ENCODE measurements around the gene IMMP2L.

The IMMP2L gene

DNA sequence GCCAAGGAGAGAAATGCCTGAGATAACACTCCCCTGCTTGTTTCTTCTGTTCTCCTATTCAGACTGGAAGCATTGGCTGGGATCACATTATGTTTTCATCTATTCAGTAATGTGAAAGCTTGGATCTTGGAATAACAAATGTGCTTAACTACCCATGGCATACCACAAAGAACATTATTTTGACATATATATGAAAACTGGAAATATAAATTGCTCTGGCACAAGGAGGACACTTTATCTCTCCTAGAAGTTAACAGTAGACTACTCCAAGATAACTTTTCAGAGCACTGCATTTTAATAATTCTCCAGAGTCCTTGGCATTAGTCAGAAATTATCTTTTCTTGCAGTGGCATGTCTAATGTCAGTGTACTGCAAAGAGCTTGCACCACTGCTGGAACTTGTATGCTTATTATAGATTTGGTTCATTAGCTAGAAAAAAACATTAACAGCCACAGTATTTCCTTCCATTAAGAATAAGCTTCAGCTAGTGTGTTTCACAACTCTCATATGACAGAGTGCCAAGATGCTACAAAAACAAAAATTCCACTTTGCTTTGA is 640.6 kb downstream of the IMMP2L start:
- DNase-seq (ENCODE audit: low spot score): no peak

DNA sequence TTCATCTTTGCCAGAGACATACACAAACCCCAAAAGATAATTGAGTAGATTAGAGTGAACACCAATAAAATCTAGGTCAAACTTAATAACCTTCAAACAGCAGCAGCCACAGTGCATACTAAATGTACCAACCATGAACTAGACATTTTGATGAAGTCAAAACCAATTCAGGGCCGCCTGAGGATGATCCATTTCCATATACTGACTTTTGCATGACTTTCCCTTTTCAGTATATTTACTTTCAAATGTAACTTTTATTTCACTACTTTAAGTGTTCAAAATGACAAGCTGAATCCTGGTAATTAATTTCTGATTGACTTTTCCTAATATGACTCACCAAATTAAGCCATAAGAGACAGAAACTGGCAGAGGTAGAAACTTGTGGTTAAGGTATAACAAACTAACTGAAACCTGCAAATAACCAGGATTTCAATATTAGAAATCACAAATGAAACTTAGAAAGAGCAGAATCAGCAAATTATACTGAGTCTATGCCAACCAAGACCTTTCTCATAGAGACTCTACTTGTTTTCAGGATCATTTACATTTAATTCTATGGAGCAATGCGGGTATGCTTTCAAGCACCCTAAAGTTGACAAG is 643.2 kb downstream of the IMMP2L start:
- no peak for DNase-seq (ENCODE audit: low spot score)

DNA sequence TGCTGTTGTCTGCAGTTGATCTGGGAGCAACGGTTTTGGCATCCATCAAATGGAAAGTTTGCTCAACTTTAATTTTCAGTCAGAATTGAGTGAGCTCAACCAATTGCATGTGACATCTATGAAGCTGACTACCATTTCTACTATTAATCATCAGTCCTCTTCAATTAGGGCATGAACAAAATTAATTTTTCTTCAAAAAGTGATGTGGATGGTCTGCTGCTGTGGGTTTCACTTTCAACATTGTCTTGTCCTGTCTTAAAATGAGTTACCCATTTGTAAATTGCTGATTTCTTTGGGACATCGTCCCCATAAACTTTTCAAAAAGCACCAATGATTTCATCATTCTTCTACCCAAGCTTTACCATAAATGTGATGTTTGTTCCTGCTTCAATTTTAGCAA is 648.0 kb downstream of the IMMP2L start:
- no peak for DNase-seq (ENCODE audit: low spot score)

DNA sequence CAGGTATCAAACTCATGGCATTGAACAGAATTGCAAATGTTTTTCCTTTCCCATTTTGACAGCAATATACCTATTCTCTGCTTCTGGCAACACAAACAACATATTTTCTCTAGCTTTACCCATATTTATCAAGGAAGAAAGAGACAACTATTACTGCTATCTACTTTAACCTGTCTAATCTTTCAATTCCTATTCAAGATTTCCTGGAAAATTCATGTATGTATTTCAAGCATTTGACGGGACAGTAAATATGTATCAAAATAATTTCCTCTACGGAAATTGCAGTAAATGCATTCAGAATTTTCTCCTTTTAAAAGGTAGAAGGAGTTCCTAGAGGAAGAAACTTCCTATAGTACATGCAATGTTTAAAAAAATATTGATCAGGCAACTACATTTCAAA is 650.7 kb downstream of the IMMP2L start:
- no peak for DNase-seq (ENCODE audit: low spot score)

DNA sequence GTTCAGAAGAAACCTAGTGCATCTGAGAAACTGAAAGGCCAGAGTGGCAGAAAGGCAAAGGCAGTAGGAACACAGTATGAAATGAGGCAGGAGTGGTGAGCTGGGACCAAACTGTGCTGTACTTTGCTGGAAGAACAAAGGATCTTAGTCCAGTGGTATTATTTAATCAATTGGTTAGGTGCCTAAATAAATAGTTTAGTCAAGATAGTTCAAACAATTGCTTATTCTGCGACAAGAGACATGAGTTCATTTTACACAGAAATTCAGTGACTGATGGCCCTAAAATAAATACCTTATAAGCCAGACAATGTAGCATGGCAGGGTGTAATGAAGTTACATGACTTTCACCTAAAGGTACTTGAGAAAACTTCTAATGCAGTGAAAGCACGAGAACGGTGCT is 653.2 kb downstream of the IMMP2L start:
- no peak for DNase-seq (ENCODE audit: low spot score)

DNA sequence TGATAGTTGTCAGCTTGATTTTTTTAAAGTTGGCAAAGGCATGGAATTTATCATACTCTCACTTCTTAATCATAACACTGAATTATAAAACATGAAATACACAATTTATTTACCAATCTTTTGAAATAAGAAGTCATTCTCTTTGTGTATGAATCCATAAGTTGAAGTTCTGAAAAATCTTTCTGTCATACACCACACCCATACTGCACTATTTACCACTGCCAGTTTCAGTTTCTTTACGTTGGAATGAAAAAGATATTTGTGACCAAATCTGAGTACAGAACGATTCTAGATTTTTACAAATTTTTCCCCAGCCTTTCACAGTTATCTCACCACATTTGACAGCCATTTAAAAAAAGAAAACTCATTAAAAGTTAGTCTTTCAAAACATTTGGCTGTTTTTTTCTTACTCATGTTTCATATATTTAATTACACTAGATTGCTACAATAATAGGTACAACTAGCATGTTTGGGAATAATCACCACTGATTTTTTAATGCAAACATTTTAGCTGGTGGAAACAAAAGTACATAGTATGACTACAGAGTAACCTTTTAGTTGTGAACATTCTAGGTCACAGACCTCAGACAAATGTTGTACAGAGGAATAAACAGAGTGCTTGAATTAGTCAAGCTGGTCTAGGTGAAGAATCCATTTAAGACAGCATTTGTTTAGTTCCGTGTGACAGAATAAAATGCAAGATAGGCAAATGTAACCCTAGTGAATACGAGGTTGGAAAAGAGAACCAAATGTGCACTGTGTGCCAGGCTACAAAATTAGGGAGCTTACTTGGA is 656.3 kb downstream of the IMMP2L start:
- DNase-seq (ENCODE audit: low spot score): no peak

DNA sequence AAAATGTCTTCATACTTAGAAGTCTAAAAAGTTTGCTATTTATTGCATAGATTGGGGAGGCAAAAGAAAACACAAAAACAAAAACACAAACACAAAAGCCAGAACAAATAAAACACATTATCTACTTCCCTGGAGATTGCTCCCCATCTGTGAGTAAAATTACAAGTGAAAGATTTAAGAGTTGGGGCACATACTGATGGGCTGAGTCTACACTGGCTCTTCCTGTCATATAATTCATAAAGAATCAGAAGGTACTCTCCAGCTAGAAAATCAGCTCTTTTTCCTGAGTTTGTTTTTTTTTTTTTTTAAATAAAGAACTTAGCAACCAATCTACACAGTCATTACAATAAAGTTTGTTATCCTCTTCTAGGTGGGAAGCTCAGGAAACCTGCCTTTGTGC is 663.8 kb downstream of the IMMP2L start:
- DNase-seq (ENCODE audit: low spot score): no peak

DNA sequence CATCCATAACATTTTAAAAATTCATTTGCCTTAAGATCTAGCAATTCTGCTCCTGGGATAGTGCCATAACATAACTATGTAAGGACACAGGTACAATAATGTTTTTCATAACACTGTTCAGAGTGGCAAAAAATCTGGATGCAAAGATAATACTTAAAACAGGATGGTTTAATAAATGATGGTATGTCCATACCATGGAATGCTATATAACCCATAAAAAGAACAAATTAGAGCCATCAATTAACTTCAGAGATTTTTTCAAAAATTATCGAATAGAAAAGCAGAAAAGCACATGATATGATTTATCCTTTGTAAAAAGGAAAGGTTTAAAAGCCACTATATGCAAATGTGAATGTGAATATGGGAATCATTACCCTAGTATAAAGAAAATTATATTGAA is 664.8 kb downstream of the IMMP2L start:
- no peak for DNase-seq (ENCODE audit: low spot score)

DNA sequence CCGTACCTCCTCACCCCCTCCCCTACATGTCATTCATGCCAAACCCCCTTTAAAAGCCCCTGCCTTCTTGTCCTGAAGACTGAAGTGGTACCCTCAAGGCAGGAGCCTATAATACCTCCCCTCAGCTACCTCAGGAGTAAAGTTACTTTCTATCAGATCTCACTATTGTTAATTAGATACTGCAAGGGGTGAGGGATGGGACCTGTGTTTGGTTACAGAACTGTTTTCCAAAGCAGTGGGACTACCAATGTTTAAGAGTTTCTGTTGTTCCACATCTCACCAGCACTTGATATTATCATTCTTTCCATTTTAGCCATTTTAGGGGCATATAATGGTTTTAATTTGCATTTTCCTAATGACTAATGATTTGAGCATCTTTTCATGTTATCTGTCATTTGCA is 668.2 kb downstream of the IMMP2L start:
- DNase-seq (ENCODE audit: low spot score): no peak

DNA sequence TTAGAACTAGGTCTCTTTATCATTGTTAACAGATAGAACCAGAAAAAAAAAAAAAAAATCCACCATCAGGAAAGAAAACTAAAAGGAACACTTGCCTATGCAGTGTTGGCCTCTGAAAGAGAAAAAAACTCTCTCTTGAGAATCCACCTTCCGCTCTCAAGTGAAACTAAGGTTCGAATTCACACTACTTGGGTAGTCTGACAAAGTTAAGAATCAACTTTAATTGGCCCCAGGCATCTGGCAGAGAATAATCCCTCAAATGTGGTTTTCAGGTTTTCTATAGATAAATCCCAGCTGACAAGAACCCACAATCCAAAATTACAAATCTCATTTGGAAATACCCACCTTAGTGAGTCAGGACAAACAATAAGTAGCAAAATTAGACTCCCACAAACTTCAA is 671.1 kb downstream of the IMMP2L start:
- no peak for DNase-seq (ENCODE audit: low spot score)

DNA sequence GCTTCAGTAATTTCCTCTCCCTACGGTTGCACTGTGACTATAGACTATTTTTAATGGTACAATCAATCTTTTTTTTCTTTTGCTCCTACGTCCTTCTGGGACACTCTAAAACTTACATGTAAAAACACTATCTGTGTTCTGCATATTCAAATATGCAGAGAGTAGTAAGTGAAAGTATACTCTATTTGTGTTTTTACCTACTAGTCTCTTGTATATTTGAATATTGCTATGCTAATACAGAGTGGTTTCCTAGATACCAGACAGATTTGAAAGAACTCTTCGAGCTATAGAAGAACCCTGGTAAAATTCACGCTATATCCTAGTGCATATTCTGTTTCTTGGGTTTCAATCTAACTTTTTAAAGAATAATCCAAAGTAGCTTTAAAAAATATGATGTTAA is 672.2 kb downstream of the IMMP2L start:
- DNase-seq (ENCODE audit: low spot score): no peak

DNA sequence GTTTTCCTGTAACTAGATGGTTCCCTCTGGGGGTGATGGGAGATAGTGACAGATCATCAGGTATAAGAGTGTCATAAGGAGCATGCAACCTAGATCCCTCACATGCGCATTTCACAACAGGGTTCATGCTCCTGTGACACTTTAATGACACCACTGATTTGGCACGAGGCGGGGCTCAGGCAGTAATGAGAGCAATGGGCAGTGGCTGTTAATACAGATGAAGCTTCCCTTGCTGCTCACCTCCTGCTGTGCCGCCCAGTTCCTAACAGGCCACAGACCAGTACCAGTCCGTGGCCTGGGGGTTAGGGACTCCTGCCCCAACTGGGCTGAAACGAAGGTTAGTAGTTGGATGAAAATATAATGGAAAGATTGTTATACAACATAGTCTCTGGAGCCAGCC is 673.0 kb downstream of the IMMP2L start:
- DNase-seq (ENCODE audit: low spot score): no peak

DNA sequence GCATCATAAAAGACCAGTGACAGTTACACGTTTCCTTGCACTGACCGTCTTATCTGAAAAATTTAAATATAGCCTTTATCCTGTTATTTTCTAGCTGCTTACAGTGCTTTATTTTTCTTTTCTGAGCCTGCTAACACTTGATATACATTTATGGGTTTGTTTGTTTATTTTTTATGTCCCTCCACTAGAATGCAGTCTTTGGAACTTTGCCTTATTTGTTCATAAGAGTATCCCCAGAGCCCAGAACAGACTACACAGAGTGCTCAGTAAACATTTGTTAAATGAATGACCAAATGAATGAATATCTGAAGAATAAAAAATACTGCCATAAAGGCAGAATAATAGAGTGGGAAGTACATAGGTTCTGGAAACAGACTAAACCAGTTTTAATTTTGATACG is 673.7 kb downstream of the IMMP2L start:
- DNase-seq (ENCODE audit: low spot score): no peak

DNA sequence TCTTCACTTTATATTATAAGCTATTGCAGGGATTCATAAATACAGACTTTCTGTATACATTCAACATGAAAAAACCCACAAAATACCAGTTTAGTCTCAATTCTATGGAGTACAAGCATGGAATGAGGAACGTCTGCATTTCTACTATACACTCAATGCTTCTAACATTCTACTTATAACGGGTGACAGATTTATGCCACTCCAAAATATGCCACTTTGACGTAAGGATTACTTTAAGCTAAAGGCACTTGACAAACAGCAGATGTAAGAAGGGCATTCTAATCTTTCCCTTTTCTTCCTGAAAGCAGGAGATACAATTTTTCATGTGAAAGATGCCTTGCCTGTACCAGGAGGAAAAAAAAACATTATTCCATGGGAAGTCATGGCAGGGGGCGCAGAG is 676.8 kb downstream of the IMMP2L start:
- DNase-seq (ENCODE audit: low spot score): no peak

DNA sequence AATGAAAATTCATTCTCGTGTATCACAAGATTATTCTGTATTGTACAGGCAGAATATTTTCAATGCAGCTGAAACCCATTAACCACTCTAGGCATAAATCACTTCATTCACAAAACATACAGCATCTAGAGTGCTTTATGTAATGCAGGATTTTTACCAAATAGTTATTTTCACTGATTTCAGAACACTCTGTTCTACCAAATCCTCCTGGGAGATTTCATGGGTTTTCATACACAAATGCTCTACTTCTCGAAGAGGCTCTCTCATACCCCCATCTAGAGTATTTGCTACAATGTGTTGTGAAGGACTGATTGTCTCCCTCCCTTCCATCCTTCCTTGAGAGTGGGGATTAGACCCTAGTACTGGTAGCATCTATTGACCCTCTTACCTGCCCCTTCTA is 680.6 kb downstream of the IMMP2L start:
- no peak for DNase-seq (ENCODE audit: low spot score)

DNA sequence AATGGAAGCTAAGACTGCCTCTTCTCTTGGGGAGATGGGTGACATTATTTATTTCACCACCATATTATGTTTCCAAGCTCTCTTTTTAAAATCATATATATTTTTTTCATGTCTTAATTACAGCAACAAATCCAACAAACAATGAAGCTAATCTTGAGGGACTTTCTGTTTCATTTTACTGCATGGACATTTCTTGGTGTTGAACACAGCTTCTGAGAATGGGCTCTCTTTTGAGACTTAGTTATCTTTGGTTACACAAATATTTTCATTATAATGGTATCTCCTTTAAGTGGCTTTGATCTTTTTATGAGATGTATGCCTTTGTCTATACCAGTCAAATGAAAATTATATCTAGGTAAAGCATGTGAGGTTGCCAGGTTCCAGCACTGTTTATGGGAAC is 681.3 kb downstream of the IMMP2L start:
- no peak for DNase-seq (ENCODE audit: low spot score)

DNA sequence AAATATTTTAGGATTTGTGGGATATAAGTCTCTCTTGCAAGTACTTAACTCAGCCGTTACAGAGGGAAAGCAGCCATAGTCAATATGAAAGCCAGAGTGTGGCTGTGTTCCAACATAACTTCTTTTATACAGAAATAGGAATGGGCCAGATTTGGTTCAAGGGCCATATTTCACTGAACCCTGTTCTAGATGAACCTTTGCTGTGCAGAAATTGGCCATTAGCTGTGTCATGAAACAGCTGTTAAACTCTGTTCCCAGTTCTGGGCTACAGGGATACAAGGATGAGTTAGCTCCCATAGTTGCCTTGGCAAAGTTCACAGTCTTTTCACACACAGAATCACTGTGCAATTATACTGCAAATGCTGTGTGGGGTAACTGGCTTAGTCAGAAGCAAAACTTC is 685.3 kb downstream of the IMMP2L start:
- DNase-seq (ENCODE audit: low spot score): no peak

DNA sequence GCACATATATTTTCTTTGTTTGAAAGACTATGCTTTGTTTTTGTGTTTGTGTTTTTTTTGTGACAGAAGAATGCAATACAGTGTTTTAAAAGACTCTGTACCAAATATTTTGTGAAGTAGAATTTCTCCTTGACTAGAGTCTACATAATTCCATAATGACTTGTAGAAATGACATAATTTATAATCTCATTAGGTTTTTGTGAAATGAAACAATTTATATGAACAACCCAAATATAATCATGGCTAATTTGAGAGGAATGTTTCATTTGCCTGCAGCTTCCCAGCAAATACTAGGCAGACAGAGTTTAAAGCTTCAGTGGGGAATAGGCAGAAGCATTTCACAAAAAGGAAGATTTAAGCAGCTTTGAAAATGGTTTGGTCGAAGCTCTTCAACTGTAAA is 686.9 kb downstream of the IMMP2L start:
- DNase-seq (ENCODE audit: low spot score): no peak

DNA sequence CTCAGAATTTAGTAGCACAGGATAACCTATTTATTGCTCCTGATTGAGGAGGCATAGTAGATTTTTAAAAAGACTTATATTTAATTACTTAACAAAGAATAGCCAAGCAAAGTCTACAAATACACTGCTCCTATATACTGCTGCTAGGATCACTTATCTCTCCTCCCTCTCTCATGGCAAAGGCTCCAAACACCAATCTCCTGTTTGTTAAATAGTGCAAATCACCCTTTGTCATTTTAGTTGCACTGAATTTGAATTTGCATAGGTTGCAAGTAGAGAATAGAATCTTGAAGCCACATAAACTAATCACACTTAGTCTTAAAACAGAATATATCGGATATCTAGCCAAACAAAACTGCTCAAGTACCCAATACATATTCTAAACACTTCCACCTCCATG is 690.4 kb downstream of the IMMP2L start:
- DNase-seq (ENCODE audit: low spot score): no peak

DNA sequence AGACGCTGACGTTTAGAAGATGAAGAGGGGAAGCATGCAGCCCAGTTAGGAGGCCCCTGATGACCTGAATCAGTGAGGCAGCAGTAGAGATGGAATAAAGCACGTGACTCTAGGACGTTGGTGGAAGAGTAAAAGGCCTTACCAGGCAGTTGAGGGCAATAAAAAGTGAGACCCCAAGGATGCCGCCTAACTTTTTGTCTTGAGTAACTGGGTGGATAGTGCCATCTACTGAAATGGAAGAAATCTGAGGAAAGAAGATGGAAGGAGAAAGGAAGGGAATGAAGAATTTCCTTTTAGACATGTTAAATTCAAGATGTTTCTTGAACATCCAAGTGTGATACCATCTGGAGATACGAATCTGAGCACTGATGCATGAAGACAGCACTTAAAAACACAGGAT is 691.4 kb downstream of the IMMP2L start:
- no peak for DNase-seq (ENCODE audit: low spot score)

DNA sequence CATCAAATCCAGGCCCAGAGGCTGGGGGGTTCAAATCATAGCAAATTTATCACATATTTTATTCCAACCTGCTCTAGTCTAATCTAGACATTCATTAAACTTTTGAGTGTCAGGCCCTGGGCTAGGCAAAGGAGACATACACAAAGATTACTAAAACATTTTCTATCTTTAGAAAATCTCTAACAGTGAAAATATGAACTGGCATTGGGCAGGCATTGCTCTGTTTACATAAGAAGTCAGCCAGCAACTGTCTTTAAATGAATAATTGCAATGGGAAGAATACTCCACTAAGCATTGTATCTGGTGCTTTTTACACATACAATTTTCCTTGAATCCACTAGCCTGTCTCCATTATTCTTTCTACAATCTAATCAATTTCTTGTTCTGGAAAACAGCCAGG is 693.8 kb downstream of the IMMP2L start:
- DNase-seq (ENCODE audit: low spot score): no peak

DNA sequence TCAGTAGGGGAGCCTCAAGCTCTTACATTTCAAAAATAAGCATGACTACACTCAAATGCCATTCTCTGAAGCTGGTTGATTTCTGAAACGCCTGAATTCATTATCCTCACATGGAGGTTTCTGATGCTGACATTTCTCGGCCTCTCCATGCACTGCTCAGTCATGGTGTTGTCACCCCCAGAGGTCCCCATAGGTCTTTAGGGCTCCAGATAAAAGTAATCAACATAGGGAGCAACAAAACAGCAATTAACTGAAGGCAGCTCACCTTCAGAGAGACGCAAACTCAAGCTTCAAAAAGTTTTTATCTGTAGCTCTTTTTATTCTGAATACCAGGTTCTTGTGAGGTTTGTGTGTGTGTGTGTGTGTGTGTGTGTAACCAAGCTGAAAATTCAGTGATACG is 694.5 kb downstream of the IMMP2L start:
- no peak for DNase-seq (ENCODE audit: low spot score)

DNA sequence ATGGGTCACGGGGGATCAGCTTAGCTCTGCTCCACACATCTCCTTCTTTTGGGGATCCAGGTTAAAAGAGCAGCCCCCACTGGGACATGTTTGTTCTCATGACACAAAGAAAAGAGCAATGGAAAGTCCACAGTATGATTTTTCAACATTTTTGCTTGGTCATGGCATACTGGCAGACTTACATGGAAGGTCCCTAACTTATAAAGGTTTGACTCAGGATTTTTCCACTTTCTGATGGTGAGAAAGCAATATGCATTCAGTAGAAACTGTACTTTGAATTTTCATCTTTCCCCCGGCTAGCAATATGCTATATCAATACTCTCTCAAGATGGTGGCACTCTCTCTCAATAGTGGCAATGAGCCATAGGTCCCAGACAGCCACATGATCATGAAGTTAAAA is 699.0 kb downstream of the IMMP2L start:
- no peak for DNase-seq (ENCODE audit: low spot score)

DNA sequence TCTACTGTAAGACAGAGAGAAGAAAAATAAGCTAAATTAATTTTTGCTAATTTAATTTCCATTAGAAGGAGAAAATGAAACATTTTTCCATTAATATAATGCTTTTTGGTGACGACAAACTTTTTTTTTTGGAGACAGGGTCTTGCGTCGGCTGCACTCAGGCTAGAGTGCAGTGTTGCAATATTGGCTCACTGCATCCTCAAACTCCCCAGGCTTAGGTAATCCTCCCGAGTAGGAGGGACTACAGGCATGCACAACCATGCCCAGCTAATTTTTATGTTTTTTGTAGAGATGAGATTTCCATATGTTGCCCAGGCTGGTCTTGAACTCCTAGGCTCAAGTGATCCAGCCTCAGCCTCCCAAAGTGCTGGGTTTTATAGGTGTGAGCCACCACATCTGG is 701.1 kb downstream of the IMMP2L start:
- no peak for DNase-seq (ENCODE audit: low spot score)
